ENCODE data around the gene ST3GAL4. TPM values are rescaled to one million over a fixed set of nuclear protein-coding genes. Genes with fewer than 3 reads are reported as not detected.

Gene ST3GAL4
- total RNA-seq, 1 donor from 2014 or later: 14.1 TPM

GRCh38 chr11:126426820-126427749 lies 71.6 kb downstream of the ST3GAL4 start:
- H3K36me3 Mint-ChIP-seq (ENCODE audit: low read depth): no peaks in the 10 kb centered on the region
- peaks cover 2% of the 10 kb centered on the region for H3K27me3 Mint-ChIP-seq (ENCODE audit: insufficient read depth)
- intact Hi-C loops (cut with micrococcal nuclease): no loop called here
- no peak overlapping the region for H3K27ac Mint-ChIP-seq
- no peak for DNase-seq (ENCODE audit: low spot score)
- no peaks in the 10 kb centered on the region for H3K9me3 Mint-ChIP-seq
- H3K4me1 Mint-ChIP-seq (ENCODE audit: low read depth): no peaks in the 10 kb centered on the region
- H3K4me3 Mint-ChIP-seq: no peak overlapping the region

GRCh38 chr11:126430581-126431335 lies 75.3 kb downstream of the ST3GAL4 start:
- DNase-seq (ENCODE audit: low spot score): no peak
- H3K36me3 Mint-ChIP-seq (ENCODE audit: low read depth): no peaks in the 10 kb centered on the region
- no peaks in the 10 kb centered on the region for H3K4me1 Mint-ChIP-seq (ENCODE audit: low read depth)
- H3K9me3 Mint-ChIP-seq: no peaks in the 10 kb centered on the region
- intact Hi-C loops (cut with micrococcal nuclease): no loop called here
- no peaks in the 10 kb centered on the region for H3K27me3 Mint-ChIP-seq (ENCODE audit: insufficient read depth)
- H3K27ac Mint-ChIP-seq: no peak overlapping the region
- H3K4me3 Mint-ChIP-seq: no peak overlapping the region

GRCh38 chr11:126431401-126432064 lies 76.0 kb downstream of the ST3GAL4 start:
- no peak for DNase-seq (ENCODE audit: low spot score)
- H3K4me1 Mint-ChIP-seq (ENCODE audit: low read depth): no peaks in the 10 kb centered on the region
- H3K27ac Mint-ChIP-seq: no peak overlapping the region
- H3K9me3 Mint-ChIP-seq: no peaks in the 10 kb centered on the region
- intact Hi-C loops (cut with micrococcal nuclease): no loop called here
- no peaks in the 10 kb centered on the region for H3K27me3 Mint-ChIP-seq (ENCODE audit: insufficient read depth)
- H3K36me3 Mint-ChIP-seq (ENCODE audit: low read depth): no peaks in the 10 kb centered on the region
- H3K4me3 Mint-ChIP-seq: no peak overlapping the region

GRCh38 chr11:126432065-126432461 lies 76.6 kb downstream of the ST3GAL4 start:
- no peaks in the 10 kb centered on the region for H3K9me3 Mint-ChIP-seq
- H3K27ac Mint-ChIP-seq: no peak overlapping the region
- H3K27me3 Mint-ChIP-seq (ENCODE audit: insufficient read depth): no peaks in the 10 kb centered on the region
- intact Hi-C loops (cut with micrococcal nuclease): no loop called here
- H3K36me3 Mint-ChIP-seq (ENCODE audit: low read depth): no peaks in the 10 kb centered on the region
- H3K4me3 Mint-ChIP-seq: no peak overlapping the region
- H3K4me1 Mint-ChIP-seq (ENCODE audit: low read depth): no peaks in the 10 kb centered on the region
- no peak for DNase-seq (ENCODE audit: low spot score)

GRCh38 chr11:126432525-126432924 lies 77.0 kb downstream of the ST3GAL4 start:
- intact Hi-C loops (cut with micrococcal nuclease): no loop called here
- H3K27me3 Mint-ChIP-seq (ENCODE audit: insufficient read depth): no peaks in the 10 kb centered on the region
- DNase-seq (ENCODE audit: low spot score): no peak
- H3K4me1 Mint-ChIP-seq (ENCODE audit: low read depth): no peaks in the 10 kb centered on the region
- H3K27ac Mint-ChIP-seq: no peak overlapping the region
- H3K36me3 Mint-ChIP-seq (ENCODE audit: low read depth): no peaks in the 10 kb centered on the region
- no peaks in the 10 kb centered on the region for H3K9me3 Mint-ChIP-seq
- no peak overlapping the region for H3K4me3 Mint-ChIP-seq

GRCh38 chr11:126433244-126433846 lies 77.9 kb downstream of the ST3GAL4 start:
- Mint-ChIP-seq H3K27me3 (ENCODE audit: insufficient read depth) (no peaks in the 10 kb centered on the region), H3K4me1 (ENCODE audit: low read depth) (no peaks in the 10 kb centered on the region)

GRCh38 chr11:126433989-126434949 lies 78.8 kb downstream of the ST3GAL4 start:
- Mint-ChIP-seq H3K27ac (no peak overlapping the region), H3K9me3 (no peaks in the 10 kb centered on the region), H3K27me3 (ENCODE audit: insufficient read depth) (no peaks in the 10 kb centered on the region), H3K36me3 (ENCODE audit: low read depth) (no peaks in the 10 kb centered on the region), H3K4me3 (no peak overlapping the region), H3K4me1 (ENCODE audit: low read depth) (no peaks in the 10 kb centered on the region)
- intact Hi-C loops (cut with micrococcal nuclease): no loop called here
- no peak for DNase-seq (ENCODE audit: low spot score)

More at GRCh38 chr11:126433244-126433846, 77.9 kb downstream of the ST3GAL4 start:
- DNase-seq (ENCODE audit: low spot score): no peak
- no peak overlapping the region for H3K4me3 Mint-ChIP-seq
- intact Hi-C loops (cut with micrococcal nuclease): no loop called here
- no peaks in the 10 kb centered on the region for H3K36me3 Mint-ChIP-seq (ENCODE audit: low read depth)
- no peak overlapping the region for H3K27ac Mint-ChIP-seq
- H3K9me3 Mint-ChIP-seq: no peaks in the 10 kb centered on the region

- H3K27ac Mint-ChIP-seq: no peak overlapping the region
- no peak for DNase-seq (ENCODE audit: low spot score)
- no peaks in the 10 kb centered on the region for H3K27me3 Mint-ChIP-seq (ENCODE audit: insufficient read depth)
- H3K36me3 Mint-ChIP-seq (ENCODE audit: low read depth): no peaks in the 10 kb centered on the region
- H3K4me1 Mint-ChIP-seq (ENCODE audit: low read depth): no peaks in the 10 kb centered on the region
- no peak overlapping the region for H3K4me3 Mint-ChIP-seq
- H3K9me3 Mint-ChIP-seq: no peaks in the 10 kb centered on the region
- intact Hi-C loops (cut with micrococcal nuclease): no loop called here
Observed at GRCh38 chr11:126434950-126435335, 79.5 kb downstream of the ST3GAL4 start.

GRCh38 chr11:126436209-126436755 lies 80.8 kb downstream of the ST3GAL4 start:
- H3K4me1 Mint-ChIP-seq (ENCODE audit: low read depth): no peaks in the 10 kb centered on the region
- no peaks in the 10 kb centered on the region for H3K9me3 Mint-ChIP-seq
- H3K27ac Mint-ChIP-seq: no peak overlapping the region
- peaks cover 6% of the 10 kb centered on the region for H3K27me3 Mint-ChIP-seq (ENCODE audit: insufficient read depth)
- no peak overlapping the region for H3K4me3 Mint-ChIP-seq
- no peak for DNase-seq (ENCODE audit: low spot score)
- H3K36me3 Mint-ChIP-seq (ENCODE audit: low read depth): no peaks in the 10 kb centered on the region
- intact Hi-C loops (cut with micrococcal nuclease): no loop called here

- intact Hi-C loops (cut with micrococcal nuclease): no loop called here
- H3K27ac Mint-ChIP-seq: no peak overlapping the region
- no peaks in the 10 kb centered on the region for H3K36me3 Mint-ChIP-seq (ENCODE audit: low read depth)
- no peak overlapping the region for H3K4me3 Mint-ChIP-seq
- no peaks in the 10 kb centered on the region for H3K4me1 Mint-ChIP-seq (ENCODE audit: low read depth)
- H3K27me3 Mint-ChIP-seq (ENCODE audit: insufficient read depth): peaks cover 7% of the 10 kb centered on the region
- H3K9me3 Mint-ChIP-seq: no peaks in the 10 kb centered on the region
- no peak for DNase-seq (ENCODE audit: low spot score)
Observed at GRCh38 chr11:126437731-126438130, 82.2 kb downstream of the ST3GAL4 start.

- Mint-ChIP-seq H3K4me3 (no peak overlapping the region), H3K27me3 (ENCODE audit: insufficient read depth) (peaks cover 7% of the 10 kb centered on the region), H3K36me3 (ENCODE audit: low read depth) (no peaks in the 10 kb centered on the region), H3K9me3 (no peaks in the 10 kb centered on the region), H3K27ac (no peak overlapping the region), H3K4me1 (ENCODE audit: low read depth) (no peaks in the 10 kb centered on the region)
- intact Hi-C loops (cut with micrococcal nuclease): no loop called here
- DNase-seq (ENCODE audit: low spot score): no peak
Observed at GRCh38 chr11:126438272-126438671, 82.8 kb downstream of the ST3GAL4 start.
